ENCODE results near the gene DDX17.

DDX17 gene

GRCh38 chr22:38440747-38441350 lies 65.3 kb downstream of the DDX17 start:
- TF ChIP-seq, protein P1, sequence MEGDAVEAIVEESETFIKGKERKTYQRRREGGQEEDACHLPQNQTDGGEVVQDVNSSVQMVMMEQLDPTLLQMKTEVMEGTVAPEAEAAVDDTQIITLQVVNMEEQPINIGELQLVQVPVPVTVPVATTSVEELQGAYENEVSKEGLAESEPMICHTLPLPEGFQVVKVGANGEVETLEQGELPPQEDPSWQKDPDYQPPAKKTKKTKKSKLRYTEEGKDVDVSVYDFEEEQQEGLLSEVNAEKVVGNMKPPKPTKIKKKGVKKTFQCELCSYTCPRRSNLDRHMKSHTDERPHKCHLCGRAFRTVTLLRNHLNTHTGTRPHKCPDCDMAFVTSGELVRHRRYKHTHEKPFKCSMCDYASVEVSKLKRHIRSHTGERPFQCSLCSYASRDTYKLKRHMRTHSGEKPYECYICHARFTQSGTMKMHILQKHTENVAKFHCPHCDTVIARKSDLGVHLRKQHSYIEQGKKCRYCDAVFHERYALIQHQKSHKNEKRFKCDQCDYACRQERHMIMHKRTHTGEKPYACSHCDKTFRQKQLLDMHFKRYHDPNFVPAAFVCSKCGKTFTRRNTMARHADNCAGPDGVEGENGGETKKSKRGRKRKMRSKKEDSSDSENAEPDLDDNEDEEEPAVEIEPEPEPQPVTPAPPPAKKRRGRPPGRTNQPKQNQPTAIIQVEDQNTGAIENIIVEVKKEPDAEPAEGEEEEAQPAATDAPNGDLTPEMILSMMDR (conservative IDR thresholded peaks at IDR 0.05; ENCODE audit: low read length), result no peak
- no peak for DNase-seq (ENCODE audit: low read depth)
- no peak overlapping the region for H3K4me3 ChIP-seq (ENCODE audit: low read length)

DNA sequence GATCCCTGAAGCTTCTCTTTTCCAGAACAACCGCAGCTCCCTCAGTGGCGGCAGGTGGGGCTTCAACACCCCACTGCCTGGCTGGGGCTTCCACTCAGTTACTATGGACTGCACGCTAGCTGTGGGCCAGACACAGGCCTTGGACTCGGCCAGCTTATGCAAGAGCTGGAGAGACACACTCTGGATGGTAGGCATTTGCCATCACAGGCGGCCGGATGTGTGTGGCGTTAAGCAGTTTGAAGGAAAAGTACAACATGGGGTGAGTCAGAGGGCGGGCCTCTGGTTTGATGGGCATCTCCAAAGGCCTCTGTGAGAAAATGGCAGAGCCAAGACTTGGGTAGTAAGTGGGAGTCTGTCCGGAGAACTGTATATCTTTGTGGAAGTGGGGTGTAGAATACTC lies 68.7 kb downstream of the DDX17 start:
- no peak for DNase-seq (ENCODE audit: low read depth)
- TF ChIP-seq, protein P1 (conservative IDR thresholded peaks at IDR 0.05; ENCODE audit: low read length), result no peak
- H3K4me3 ChIP-seq (ENCODE audit: low read length), result no peak overlapping the region

DNA sequence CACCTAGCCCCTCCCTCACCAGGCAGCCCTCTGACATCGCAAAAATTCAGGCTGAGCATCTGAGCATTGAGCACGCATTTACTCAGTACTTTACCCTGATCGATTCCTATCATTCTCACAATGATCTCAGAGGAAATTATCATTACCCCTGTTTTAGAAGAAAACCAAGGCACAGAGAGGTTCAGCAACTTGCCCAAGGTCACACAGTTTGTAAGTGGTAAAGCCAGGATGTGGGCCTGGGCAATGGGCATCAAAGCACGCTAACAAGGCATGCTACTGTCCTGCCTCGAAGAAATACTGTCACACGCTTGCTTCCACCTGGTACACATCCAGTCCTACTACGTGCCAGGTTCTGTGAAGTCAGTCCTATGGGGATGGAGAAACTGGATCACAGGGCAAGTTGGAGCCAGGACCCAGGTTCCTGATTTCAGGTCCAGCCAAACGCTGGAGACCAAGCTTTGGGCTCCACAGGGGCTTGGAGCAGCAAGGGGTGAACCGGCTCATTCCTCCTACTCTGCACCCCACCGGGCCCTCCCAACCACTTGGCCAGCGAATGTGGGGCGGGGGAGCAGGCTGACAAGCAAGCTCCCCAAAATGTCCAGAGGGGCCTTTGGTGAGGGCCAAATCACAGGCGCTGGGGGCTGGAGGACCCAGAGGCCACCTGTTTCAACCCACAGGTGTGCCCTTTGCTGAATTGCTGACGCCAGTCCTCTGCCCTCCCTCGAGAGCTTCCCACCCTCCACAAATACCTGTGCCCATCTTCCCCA lies 69.3 kb downstream of the DDX17 start:
- TF ChIP-seq, protein P1 (conservative IDR thresholded peaks at IDR 0.05; ENCODE audit: low read length), result no peak
- no peak for DNase-seq (ENCODE audit: low read depth)
- H3K4me3 ChIP-seq (ENCODE audit: low read length), result no peak overlapping the region

GRCh38 chr22:38435965-38436364 lies 70.1 kb downstream of the DDX17 start:
- no peak overlapping the region for H3K4me3 ChIP-seq (ENCODE audit: low read length)
- no peak for DNase-seq (ENCODE audit: low read depth)
- TF ChIP-seq, protein P1 (conservative IDR thresholded peaks at IDR 0.05; ENCODE audit: low read length), result no peak

- no peak for DNase-seq (ENCODE audit: low read depth)
- no peak overlapping the region for H3K4me3 ChIP-seq (ENCODE audit: low read length)
- TF ChIP-seq, protein P1 (conservative IDR thresholded peaks at IDR 0.05; ENCODE audit: low read length), result no peak
Measured at GRCh38 chr22:38435010-38435409, 71.1 kb downstream of the DDX17 start.

GRCh38 chr22:38433871-38434270 lies 72.2 kb downstream of the DDX17 start:
- DNase-seq (ENCODE audit: low read depth), result no peak
- TF ChIP-seq, protein P1 (conservative IDR thresholded peaks at IDR 0.05; ENCODE audit: low read length), result no peak
- H3K4me3 ChIP-seq (ENCODE audit: low read length), result no peak overlapping the region

Measured in AG10803 (cell line).